Measurements from ENCODE around the gene DHPS. TPM values are rescaled to one million over a fixed set of nuclear protein-coding genes. Genes with fewer than 3 reads are reported as not detected.
A peak's percentile ranks its signal among the peaks of the same experiment; 100 is the strongest.

DHPS gene
- total RNA-seq, 1 experiment from 2014 or later, result 150 TPM

DNA sequence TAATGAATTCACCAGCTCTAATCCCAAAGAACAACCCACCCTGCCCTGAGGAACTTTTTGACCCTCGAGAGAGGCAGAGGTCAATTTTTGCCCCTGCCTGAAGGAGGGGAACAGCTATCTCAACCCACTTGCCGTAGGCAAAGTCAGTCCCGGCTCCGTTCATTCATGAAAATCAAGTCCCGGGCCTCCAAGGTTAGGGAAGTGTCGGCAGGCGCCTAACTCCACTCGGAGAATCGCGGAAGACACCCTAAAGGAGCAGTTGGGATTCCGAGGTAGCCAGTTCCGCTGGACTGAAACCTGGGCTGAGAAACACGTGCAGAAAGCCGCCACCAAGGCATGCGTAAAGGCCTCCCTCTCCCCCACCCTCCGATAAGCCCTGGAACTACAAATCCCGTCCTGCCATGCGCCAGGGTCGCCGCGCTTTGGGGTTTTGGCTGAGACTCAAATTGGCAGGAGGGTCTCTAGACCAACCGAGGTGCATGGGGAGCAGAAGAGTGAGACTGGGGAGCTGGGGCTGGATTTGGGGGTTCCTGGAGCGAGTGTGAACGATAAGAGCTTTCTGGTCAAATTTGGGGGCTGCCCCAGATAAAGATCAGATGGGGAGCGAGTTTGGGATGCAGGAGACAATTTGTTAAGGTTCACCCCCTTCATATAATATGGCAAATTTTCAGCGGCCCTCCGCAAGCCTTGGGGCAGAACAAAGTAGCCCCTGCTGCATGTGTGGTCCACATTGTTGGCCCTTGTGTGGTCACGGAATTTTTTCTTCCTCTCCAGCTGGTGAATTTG lies 42.2 kb upstream of the DHPS start, which contains the start of gene TNPO2:
TSS of gene TNPO2 (minus strand) at position 292 of the 786 bp plus-strand sequence. CDS start 2,955 bp downstream, outside the sequence.
- DNase-seq, result peak; percentile 74

DNA sequence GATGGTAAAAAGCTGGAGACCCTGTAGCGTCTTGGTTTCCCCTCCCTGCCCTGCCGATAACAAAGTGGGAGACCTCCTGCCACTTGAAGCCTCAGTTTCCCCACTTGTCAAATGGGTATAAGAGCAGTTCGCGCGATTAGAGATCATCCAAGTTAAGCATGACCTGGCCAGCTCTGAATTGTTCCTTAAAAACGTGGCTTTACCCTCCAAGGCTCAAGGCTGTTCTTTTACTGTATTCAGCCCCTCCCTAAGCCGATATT lies 41.6 kb upstream of the DHPS start:
- Histone ChIP-seq H3K4me3 (ENCODE audit: low read length) (peak overlapping the region; percentile 89), H3K36me3 (ENCODE audit: low read depth, low read length) (peaks cover 15% of the 10 kb centered on the region; the same call in 1 of the 2 replicates), H3K79me2 (ENCODE audit: low read length) (peaks cover 58% of the 10 kb centered on the region), H3K9me3 (ENCODE audit: low read length) (no peaks in the 10 kb centered on the region), H3K9ac (ENCODE audit: low read length) (peak overlapping the region; percentile 87), H3K4me1 (ENCODE audit: insufficient read depth, low read length) (peaks cover 33% of the 10 kb centered on the region), H3K4me2 (ENCODE audit: low read length) (peak overlapping the region; percentile 94), H3K9me2 (replicated peaks; ENCODE audit: low read length) (no peaks in the 10 kb centered on the region), H3K27ac (ENCODE audit: low read length) (peak overlapping the region; percentile 68), H3F3A (ENCODE audit: low read length, unreplicated experiment) (peaks cover 16% of the 10 kb centered on the region), H4K20me1 (ENCODE audit: low read length) (peaks cover 19% of the 10 kb centered on the region; the same call in 1 of the 2 replicates), H2AFZ (ENCODE audit: low read length) (peak overlapping the region; percentile 80), H3K27me3 (ENCODE audit: low read length) (no peaks in the 10 kb centered on the region)
- POLR2A ChIA-PET (ENCODE audit: unreplicated experiment), result interaction anchor here (0.6 kb wide), 1 partner anchor 27 kb away, joined by 3 read pairs; no protein-coding TSS in a partner anchor
- ATAC-seq (no peak; the same call in 1 of the 2 replicates), DNase-seq (no peak)
- TF ChIP-seq EZH2phosphoT487 (IDR thresholded peaks at IDR 0.05; ENCODE audit: borderline replicate concordance, low read length) (no peak), EZH2 (IDR thresholded peaks at IDR 0.05; ENCODE audit: low read length, unreplicated experiment) (no peak)
- TF ChIP-seq, protein P1, sequence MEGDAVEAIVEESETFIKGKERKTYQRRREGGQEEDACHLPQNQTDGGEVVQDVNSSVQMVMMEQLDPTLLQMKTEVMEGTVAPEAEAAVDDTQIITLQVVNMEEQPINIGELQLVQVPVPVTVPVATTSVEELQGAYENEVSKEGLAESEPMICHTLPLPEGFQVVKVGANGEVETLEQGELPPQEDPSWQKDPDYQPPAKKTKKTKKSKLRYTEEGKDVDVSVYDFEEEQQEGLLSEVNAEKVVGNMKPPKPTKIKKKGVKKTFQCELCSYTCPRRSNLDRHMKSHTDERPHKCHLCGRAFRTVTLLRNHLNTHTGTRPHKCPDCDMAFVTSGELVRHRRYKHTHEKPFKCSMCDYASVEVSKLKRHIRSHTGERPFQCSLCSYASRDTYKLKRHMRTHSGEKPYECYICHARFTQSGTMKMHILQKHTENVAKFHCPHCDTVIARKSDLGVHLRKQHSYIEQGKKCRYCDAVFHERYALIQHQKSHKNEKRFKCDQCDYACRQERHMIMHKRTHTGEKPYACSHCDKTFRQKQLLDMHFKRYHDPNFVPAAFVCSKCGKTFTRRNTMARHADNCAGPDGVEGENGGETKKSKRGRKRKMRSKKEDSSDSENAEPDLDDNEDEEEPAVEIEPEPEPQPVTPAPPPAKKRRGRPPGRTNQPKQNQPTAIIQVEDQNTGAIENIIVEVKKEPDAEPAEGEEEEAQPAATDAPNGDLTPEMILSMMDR (conservative IDR thresholded peaks at IDR 0.05; ENCODE audit: low read depth, low read length), result no peak
- CTCF ChIA-PET, result interaction anchor here (1.1 kb wide), 1 partner anchor 34 kb away, joined by 5 read pairs; no protein-coding TSS in a partner anchor
- intact Hi-C loops (cut with micrococcal nuclease), result loop anchor here (1.0 kb wide), 1 partner anchor 10 kb away; no protein-coding TSS in a partner anchor
- BruUV-seq (replicated peaks), result TSS peak; percentile 49

More for the DNA sequence above, 42.2 kb upstream of the DHPS start, which contains the start of gene TNPO2:
- TF ChIP-seq EZH2 (IDR thresholded peaks at IDR 0.05; ENCODE audit: low read length, unreplicated experiment), result no peak
- TF ChIP-seq, protein P1 (conservative IDR thresholded peaks at IDR 0.05; ENCODE audit: low read depth, low read length), result no peak
- ATAC-seq, result peak; percentile 37
- peak within 1 kb of the TSS; percentile 94 for H3K4me2 ChIP-seq (ENCODE audit: low read length)
- H3K4me3 ChIP-seq (ENCODE audit: low read length), result peak within 1 kb of the TSS; percentile 89
- H3K79me2 ChIP-seq (ENCODE audit: low read length), result peaks cover 52% of the 10 kb centered on the region
- no peaks in the 10 kb centered on the region for H3K27me3 ChIP-seq (ENCODE audit: low read length)
- ChIA-PET POLR2A (ENCODE audit: unreplicated experiment) (interaction anchor here (0.6 kb wide), 1 partner anchor 29 kb away, joined by 5 read pairs; no protein-coding TSS in a partner anchor), CTCF (interaction anchor here (1.1 kb wide), 1 partner anchor 34 kb away, joined by 5 read pairs; no protein-coding TSS in a partner anchor)
- H3F3A ChIP-seq (ENCODE audit: low read length, unreplicated experiment), result peaks cover 11% of the 10 kb centered on the region
- peak within 1 kb of the TSS; percentile 80 for H2AFZ ChIP-seq (ENCODE audit: low read length)
- intact Hi-C loops (cut with micrococcal nuclease), result loop anchor here (1.0 kb wide), 1 partner anchor 9 kb away; no protein-coding TSS in a partner anchor
- H3K9ac ChIP-seq (ENCODE audit: low read length), result peak within 1 kb of the TSS; percentile 87
- peaks cover 14% of the 10 kb centered on the region; the same call in 1 of the 2 replicates for H3K36me3 ChIP-seq (ENCODE audit: low read depth, low read length)
- H4K20me1 ChIP-seq (ENCODE audit: low read length), result peaks cover 15% of the 10 kb centered on the region; the same call in 1 of the 2 replicates
- no peaks in the 10 kb centered on the region for H3K9me2 ChIP-seq (replicated peaks; ENCODE audit: low read length)
- BruUV-seq (replicated peaks), result no TSS peak
- peak within 1 kb of the TSS; percentile 68 for H3K27ac ChIP-seq (ENCODE audit: low read length)
- H3K9me3 ChIP-seq (ENCODE audit: low read length), result no peaks in the 10 kb centered on the region
- H3K4me1 ChIP-seq (ENCODE audit: insufficient read depth, low read length), result peaks cover 28% of the 10 kb centered on the region
